GM12878 (cell line): ENCODE data around the gene RANBP3. TPM values are rescaled to one million over a fixed set of nuclear protein-coding genes. Genes with fewer than 3 reads are reported as not detected.

Experiments
- ATAC-seq: fragments of 200-7000 bp; cut with Tn5 transposase; 3 replicates; pipeline ENCODE4 v1.9.1; 2020; ENCODE audit warnings: mild to moderate bottlenecking, moderate library complexity
- BruUV-seq: library from RNA; stranded (reverse); fragments of 400-500 nt; replicated peaks from 2 replicates; lab custom pipeline; 2021; lab: Mats Ljungman, UMichigan
- CTCF ChIA-PET: fragments of 300-600 bp; sonication (Branson Sonifier 250); formaldehyde crosslinking; extraction: SDS; loops from one replicate; lab custom pipeline; 2021; ENCODE audit warnings: inconsistent platforms; lab: Yijun Ruan, JAX
- POLR2A ChIA-PET: fragments of 350-600 bp; formaldehyde crosslinking; extraction: SDS; loops from one replicate; lab custom pipeline; 2021; ENCODE audit warnings: inconsistent platforms; lab: Charles Lee
- RAD21 ChIA-PET: fragments of 300-600 bp; sonication (Branson Sonifier 250); formaldehyde crosslinking; loops from one replicate; lab custom pipeline; 2023; ENCODE audit warnings: antibody characterized with exemption; ENCODE audit not compliant: unreplicated experiment; lab: Charles Lee
- SMC1A ChIA-PET: fragments of 300-600 bp; sonication (Branson Sonifier 250); formaldehyde crosslinking; loops from one replicate; lab custom pipeline; 2023; ENCODE audit not compliant: unreplicated experiment, uncharacterized antibody; lab: Charles Lee
- DNase-seq: peaks from one replicate; pipeline ENCODE4 v3.0.0-alpha.2; 2011; ENCODE audit warnings: low read depth, low spot score
- FAIRE-seq: peaks from 3 replicates; lab custom pipeline; 2011; peaks lifted over from hg19 to GRCh38; lab: Jason Lieb, UNC
- H2AFZ ChIP-seq: 2 replicates; pipeline ENCODE4 v1.6.0; 2011; ENCODE audit warnings: low read depth, low read length, control low read depth; ENCODE audit not compliant: control insufficient read depth
- H3K27ac ChIP-seq: 2 replicates; pipeline ENCODE4 v1.5.1; 2011; ENCODE audit warnings: control low read depth; ENCODE audit not compliant: control insufficient read depth, insufficient read depth
- H3K27me3 ChIP-seq, 2 experiments: replicated peaks in 1 of 2; 2 replicates each; pipeline versions ENCODE4 v1.6.0 to v1.6.1; 2011; ENCODE audit warnings: low read length in 1 of 2; ENCODE audit not compliant: control insufficient read depth in 2 of 2, insufficient read depth in 2 of 2
- H3K36me3 ChIP-seq, 2 experiments: 2 replicates each; pipeline ENCODE4 v1.5.1; 2011; ENCODE audit warnings: low read length in 1 of 2; ENCODE audit not compliant: control insufficient read depth in 2 of 2, insufficient read depth in 2 of 2
- H3K4me1 ChIP-seq: 2 replicates; pipeline ENCODE4 v1.6.1; 2011; ENCODE audit warnings: mild to moderate bottlenecking, low read length, moderate library complexity, mixed read lengths; ENCODE audit not compliant: control insufficient read depth, insufficient read depth
- H3K4me2 ChIP-seq: 2 replicates; pipeline ENCODE4 v1.6.0; 2011; ENCODE audit warnings: control low read depth; ENCODE audit not compliant: control insufficient read depth, insufficient read depth
- H3K4me3 ChIP-seq: fragments of 200-600 bp; sonication (generic); 2 replicates; pipeline ENCODE4 v1.5.1; 2016
- H3K79me2 ChIP-seq: 2 replicates; pipeline ENCODE4 v1.6.0; 2011; ENCODE audit warnings: low read length; ENCODE audit not compliant: control insufficient read depth, insufficient read depth
- H3K9ac ChIP-seq: 2 replicates; pipeline ENCODE4 v1.8.0; 2011; ENCODE audit warnings: low read length, control low read depth, mixed read lengths; ENCODE audit not compliant: control insufficient read depth, insufficient read depth
- H3K9me3 ChIP-seq: replicated peaks from 3 replicates; pipeline ENCODE4 v1.5.1; 2011; ENCODE audit warnings: mild to moderate bottlenecking, low read length; ENCODE audit not compliant: control insufficient read depth, insufficient read depth
- H4K20me1 ChIP-seq: 2 replicates; pipeline ENCODE4 v1.6.0; 2011; ENCODE audit not compliant: control insufficient read depth, insufficient read depth
- CBX3 ChIP-seq: fragments of 200-600 bp; sonication (generic); IDR thresholded peaks from 2 replicates; pipeline ENCODE4 v1.6.1; 2016; ENCODE audit warnings: low read depth, borderline replicate concordance
- FOXK2 ChIP-seq: fragments of 450-650 bp; IDR thresholded peaks from 2 replicates; pipeline ENCODE4 v1.6.1; 2017; ENCODE audit warnings: mild to moderate bottlenecking, moderate library complexity
- FOXM1 ChIP-seq: IDR thresholded peaks from 2 replicates; pipeline ENCODE4 v1.6.1; 2012; ENCODE audit warnings: low read depth, mild to moderate bottlenecking, inconsistent platforms, low read length, moderate library complexity
- IKZF2 ChIP-seq, 2 experiments: fragments of 450-650 bp; IDR thresholded peaks; 2 replicates each; pipeline ENCODE4 v1.6.1; 2017; ENCODE audit warnings: mild to moderate bottlenecking in 2 of 2, moderate library complexity in 2 of 2
- LARP7 ChIP-seq: fragments of 450-650 bp; IDR thresholded peaks from 2 replicates; pipeline ENCODE4 v1.6.1; 2017; ENCODE audit warnings: mild to moderate bottlenecking
- MTA2 ChIP-seq: fragments of 450-650 bp; IDR thresholded peaks from 2 replicates; pipeline ENCODE4 v1.6.1; 2016; ENCODE audit warnings: low read depth, mild to moderate bottlenecking, moderate library complexity
- NBN ChIP-seq: fragments of 450-650 bp; IDR thresholded peaks from 2 replicates; pipeline ENCODE4 v1.6.1; 2016
- NFXL1 ChIP-seq: fragments of 450-650 bp; IDR thresholded peaks from 2 replicates; pipeline ENCODE4 v1.6.1; 2017; ENCODE audit warnings: antibody characterized with exemption, mild to moderate bottlenecking, borderline replicate concordance
- POLR2A ChIP-seq: IDR thresholded peaks from 2 replicates; pipeline ENCODE4 v1.6.1; 2011; ENCODE audit warnings: low read depth, mild to moderate bottlenecking, low read length
- SMAD1 ChIP-seq: fragments of 450-650 bp; IDR thresholded peaks from 2 replicates; pipeline ENCODE4 v1.6.1; 2018; ENCODE audit warnings: mild to moderate bottlenecking, low read depth; ENCODE audit not compliant: partially characterized antibody
- WGBS: methylation state at CpG from one replicate; pipeline ENCODE4 v1.1.6; 2016; ENCODE audit warnings: low lambda C conversion rate; ENCODE audit not compliant: insufficient replicate concordance, insufficient coverage; ENCODE audit errors: missing lambda C conversion rate; 5-methylcytosine and 5-hydroxymethylcytosine counted together
- in situ Hi-C: fragments of 300-500 bp; cut with MboI; formaldehyde crosslinking; loops from 9 replicates; pipeline ENCODE4 v1.14.3; 2018; ENCODE audit warnings: mixed read lengths
- intact Hi-C: fragments of 100-400 bp; cut with micrococcal nuclease; formaldehyde crosslinking; loops from one replicate; pipeline ENCODE4 v1.14.2; 2022; ENCODE audit not compliant: unreplicated experiment
- polyA plus RNA-seq, 11 experiments: library from polyadenylated mRNA; depleted of rRNA in 4 of 11; unstranded in 6 of 11; stranded (reverse) in 5 of 11; fragments of >200 nt; fragmentation: Nextera tagmentation in 4 of 11; fragmentation: Illumina TruSeq in 1 of 11; extraction: Ambion mirVana in 4 of 11; extraction: Trizol in 1 of 11; gene quantifications; 1 replicate in 1 of 11; 2 replicates in 10 of 11; pipeline versions ENCODE4 v1.2.1 to v1.2.3, GENCODE V29; 2011 to 2016; ENCODE audit warnings: inconsistent platforms in 2 of 11, missing spikeins in 2 of 11, low read depth in 1 of 11
- total RNA-seq, 4 experiments: library from RNA; depleted of rRNA in 3 of 4; stranded (reverse); fragments of >200 nt in 3 of 4; fragmentation: Illumina TruSeq in 1 of 4; extraction: Trizol in 1 of 4; gene quantifications; 2 replicates each; pipeline versions ENCODE4 v1.2.1 to v1.2.3, GENCODE V29; 2013 to 2021
- TF ChIP-seq, protein P1 (sequence below): IDR thresholded peaks from 2 replicates; pipeline ENCODE4 v1.6.1; 2012; ENCODE audit warnings: low read depth, low read length, improper control_type of control experiment
- TF ChIP-seq, protein P2 (sequence below): IDR thresholded peaks from 2 replicates; pipeline ENCODE4 v1.6.1; 2011; ENCODE audit warnings: mild to moderate bottlenecking, low read depth, low read length, moderate library complexity; ENCODE audit not compliant: insufficient replicate concordance
- TF ChIP-seq, protein P3 (sequence below): IDR thresholded peaks from 2 replicates; pipeline ENCODE4 v1.6.1; 2011; ENCODE audit warnings: borderline replicate concordance, low read depth, mild to moderate bottlenecking, moderate library complexity, low read length; ENCODE audit not compliant: insufficient read depth, poor library complexity, severe bottlenecking
- TF ChIP-seq, protein P4 (sequence below): fragments of 450-650 bp; IDR thresholded peaks from 2 replicates; pipeline ENCODE4 v1.6.1; 2017; ENCODE audit warnings: mild to moderate bottlenecking, moderate library complexity

Gene RANBP3
- total and polyA plus RNA-seq, 10 of the 15 experiments (the other 5 are each of a cell fraction or from before 2014, with no cell fraction given), result 1.1 to 81.6 (median 60.0) TPM

DNA sequence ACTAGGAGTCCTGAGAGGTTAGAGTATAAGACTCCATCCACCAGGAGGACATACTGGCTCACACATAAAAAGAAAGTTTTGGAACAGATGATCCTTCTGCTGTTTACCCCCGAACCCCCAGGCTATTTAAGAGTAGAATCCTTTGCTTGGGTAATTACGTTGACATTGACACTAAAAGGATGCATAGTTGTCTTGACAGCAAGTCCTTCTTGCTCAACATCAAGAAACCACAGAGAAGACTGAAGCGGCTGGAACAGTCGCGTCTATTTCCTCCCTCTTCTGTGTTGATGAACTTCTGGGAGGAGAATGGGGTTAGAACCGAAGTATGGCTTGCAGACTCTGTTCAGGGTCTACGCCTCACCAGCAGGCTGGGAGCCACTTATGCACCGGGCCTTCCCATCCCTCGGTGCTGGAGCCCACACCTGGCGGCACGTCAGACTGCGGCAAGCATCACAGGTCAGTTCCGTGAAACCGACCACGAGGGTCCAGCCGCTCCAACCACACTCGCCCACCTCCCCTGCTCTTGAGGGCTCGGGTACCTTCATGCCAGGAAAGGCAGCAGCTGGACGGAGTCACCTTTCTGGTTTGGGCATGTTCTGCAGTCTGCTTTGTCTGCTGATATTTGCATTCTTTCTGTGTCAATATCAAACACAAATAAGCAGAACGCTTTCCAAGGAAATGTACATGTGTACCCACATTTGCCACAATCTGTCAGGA, 42.4 kb upstream of the RANBP3 start:
- Histone ChIP-seq H2AFZ (no peak overlapping the region), H3K4me1 (no peaks in the 10 kb centered on the region), H3K27me3 (0 out of 4 replicates have a peak, but pooled peaks cover 0 to 2% of the 10 kb centered on the region in 2 experiments), H3K9ac (no peak overlapping the region), H3K4me2 (no peak overlapping the region), H3K36me3 (no peaks in the 10 kb centered on the region), H3K27ac (no peak overlapping the region), H3K79me2 (no peaks in the 10 kb centered on the region), H3K4me3 (no peak overlapping the region), H3K9me3 (no peaks in the 10 kb centered on the region), H4K20me1 (no peaks in the 10 kb centered on the region)
- in situ Hi-C loops (loop anchor here (5.0 kb wide), 1 partner anchor 213 kb away; the partner anchor contains the start of gene NRTN), intact Hi-C loops (loop anchor here (10.0 kb wide), 1 partner anchor 216 kb away; the partner anchor contains the start of gene NRTN)
- POLR2A ChIA-PET, result no interaction called here
- SMC1A ChIA-PET, result no interaction called here
- FAIRE-seq (no peak), DNase-seq (no peak), ATAC-seq (no peak)
- CTCF ChIA-PET, result interaction anchor here (0.6 to 5.2 kb wide), 3 partner anchors 32 to 117 kb away, joined by 3 to 63 read pairs (median 54); no protein-coding TSS in a partner anchor
- BruUV-seq, result no TSS peak
- 75% methylated on average over 20 of the region's 20 CpGs for WGBS
- RAD21 ChIA-PET, result interaction anchor here (0.9 kb wide), 1 partner anchor 53 kb away, joined by 3 read pairs; no protein-coding TSS in a partner anchor
- TF ChIP-seq POLR2A (no peak), IKZF2 (IDR thresholded peaks at IDR 0.05) (no peak), FOXM1 (no peak), FOXK2 (no peak), SMAD1 (no peak), MTA2 (no peak), NBN (no peak), LARP7 (no peak), NFXL1 (no peak), CBX3 (no peak)
- TF ChIP-seq, protein P1, sequence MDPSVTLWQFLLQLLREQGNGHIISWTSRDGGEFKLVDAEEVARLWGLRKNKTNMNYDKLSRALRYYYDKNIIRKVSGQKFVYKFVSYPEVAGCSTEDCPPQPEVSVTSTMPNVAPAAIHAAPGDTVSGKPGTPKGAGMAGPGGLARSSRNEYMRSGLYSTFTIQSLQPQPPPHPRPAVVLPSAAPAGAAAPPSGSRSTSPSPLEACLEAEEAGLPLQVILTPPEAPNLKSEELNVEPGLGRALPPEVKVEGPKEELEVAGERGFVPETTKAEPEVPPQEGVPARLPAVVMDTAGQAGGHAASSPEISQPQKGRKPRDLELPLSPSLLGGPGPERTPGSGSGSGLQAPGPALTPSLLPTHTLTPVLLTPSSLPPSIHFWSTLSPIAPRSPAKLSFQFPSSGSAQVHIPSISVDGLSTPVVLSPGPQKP, result no peak
- TF ChIP-seq, protein P2, sequence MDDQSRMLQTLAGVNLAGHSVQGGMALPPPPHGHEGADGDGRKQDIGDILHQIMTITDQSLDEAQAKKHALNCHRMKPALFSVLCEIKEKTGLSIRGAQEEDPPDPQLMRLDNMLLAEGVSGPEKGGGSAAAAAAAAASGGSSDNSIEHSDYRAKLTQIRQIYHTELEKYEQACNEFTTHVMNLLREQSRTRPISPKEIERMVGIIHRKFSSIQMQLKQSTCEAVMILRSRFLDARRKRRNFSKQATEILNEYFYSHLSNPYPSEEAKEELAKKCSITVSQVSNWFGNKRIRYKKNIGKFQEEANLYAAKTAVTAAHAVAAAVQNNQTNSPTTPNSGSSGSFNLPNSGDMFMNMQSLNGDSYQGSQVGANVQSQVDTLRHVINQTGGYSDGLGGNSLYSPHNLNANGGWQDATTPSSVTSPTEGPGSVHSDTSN, result no peak
- TF ChIP-seq, protein P3, sequence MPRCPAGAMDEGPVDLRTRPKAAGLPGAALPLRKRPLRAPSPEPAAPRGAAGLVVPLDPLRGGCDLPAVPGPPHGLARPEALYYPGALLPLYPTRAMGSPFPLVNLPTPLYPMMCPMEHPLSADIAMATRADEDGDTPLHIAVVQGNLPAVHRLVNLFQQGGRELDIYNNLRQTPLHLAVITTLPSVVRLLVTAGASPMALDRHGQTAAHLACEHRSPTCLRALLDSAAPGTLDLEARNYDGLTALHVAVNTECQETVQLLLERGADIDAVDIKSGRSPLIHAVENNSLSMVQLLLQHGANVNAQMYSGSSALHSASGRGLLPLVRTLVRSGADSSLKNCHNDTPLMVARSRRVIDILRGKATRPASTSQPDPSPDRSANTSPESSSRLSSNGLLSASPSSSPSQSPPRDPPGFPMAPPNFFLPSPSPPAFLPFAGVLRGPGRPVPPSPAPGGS, result no peak
- TF ChIP-seq, protein P4, sequence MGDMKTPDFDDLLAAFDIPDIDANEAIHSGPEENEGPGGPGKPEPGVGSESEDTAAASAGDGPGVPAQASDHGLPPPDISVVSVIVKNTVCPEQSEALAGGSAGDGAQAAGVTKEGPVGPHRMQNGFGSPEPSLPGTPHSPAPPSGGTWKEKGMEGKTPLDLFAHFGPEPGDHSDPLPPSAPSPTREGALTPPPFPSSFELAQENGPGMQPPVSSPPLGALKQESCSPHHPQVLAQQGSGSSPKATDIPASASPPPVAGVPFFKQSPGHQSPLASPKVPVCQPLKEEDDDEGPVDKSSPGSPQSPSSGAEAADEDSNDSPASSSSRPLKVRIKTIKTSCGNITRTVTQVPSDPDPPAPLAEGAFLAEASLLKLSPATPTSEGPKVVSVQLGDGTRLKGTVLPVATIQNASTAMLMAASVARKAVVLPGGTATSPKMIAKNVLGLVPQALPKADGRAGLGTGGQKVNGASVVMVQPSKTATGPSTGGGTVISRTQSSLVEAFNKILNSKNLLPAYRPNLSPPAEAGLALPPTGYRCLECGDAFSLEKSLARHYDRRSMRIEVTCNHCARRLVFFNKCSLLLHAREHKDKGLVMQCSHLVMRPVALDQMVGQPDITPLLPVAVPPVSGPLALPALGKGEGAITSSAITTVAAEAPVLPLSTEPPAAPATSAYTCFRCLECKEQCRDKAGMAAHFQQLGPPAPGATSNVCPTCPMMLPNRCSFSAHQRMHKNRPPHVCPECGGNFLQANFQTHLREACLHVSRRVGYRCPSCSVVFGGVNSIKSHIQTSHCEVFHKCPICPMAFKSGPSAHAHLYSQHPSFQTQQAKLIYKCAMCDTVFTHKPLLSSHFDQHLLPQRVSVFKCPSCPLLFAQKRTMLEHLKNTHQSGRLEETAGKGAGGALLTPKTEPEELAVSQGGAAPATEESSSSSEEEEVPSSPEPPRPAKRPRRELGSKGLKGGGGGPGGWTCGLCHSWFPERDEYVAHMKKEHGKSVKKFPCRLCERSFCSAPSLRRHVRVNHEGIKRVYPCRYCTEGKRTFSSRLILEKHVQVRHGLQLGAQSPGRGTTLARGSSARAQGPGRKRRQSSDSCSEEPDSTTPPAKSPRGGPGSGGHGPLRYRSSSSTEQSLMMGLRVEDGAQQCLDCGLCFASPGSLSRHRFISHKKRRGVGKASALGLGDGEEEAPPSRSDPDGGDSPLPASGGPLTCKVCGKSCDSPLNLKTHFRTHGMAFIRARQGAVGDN, result no peak
